Iris pigment epithelial cell (primary cell): ENCODE data around the gene PNKD.

Experiments
- DNase-seq: peaks from one replicate; pipeline ENCODE4 v3.0.0-alpha.2; 2011; ENCODE audit warnings: low read depth

The PNKD gene

DNA sequence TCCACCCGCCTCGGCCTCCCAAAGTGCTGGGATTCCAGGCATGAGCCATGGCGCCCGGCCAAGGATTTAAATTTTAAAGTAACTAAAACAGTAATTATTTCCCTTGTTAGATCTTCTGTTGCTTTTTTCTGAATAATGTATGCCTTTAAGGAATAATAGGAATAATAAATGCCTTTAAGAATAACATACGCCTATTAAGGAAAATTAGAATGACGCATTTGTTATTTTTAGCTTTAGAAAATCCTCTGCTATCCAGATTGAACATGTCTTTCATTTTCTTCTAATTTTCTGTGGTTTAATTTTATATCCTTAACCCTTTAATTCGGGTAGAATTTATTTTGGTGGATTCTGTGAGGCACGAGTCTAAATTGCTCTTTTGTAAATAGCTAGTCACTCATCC lies 45.1 kb downstream of the PNKD start:
- DNase-seq = no peak

GRCh38 chr2:218317303-218317630 lies 46.9 kb downstream of the PNKD start:
- DNase-seq = no peak

- no peak for DNase-seq
Measured at GRCh38 chr2:218317835-218318234, 47.5 kb downstream of the PNKD start.

DNA sequence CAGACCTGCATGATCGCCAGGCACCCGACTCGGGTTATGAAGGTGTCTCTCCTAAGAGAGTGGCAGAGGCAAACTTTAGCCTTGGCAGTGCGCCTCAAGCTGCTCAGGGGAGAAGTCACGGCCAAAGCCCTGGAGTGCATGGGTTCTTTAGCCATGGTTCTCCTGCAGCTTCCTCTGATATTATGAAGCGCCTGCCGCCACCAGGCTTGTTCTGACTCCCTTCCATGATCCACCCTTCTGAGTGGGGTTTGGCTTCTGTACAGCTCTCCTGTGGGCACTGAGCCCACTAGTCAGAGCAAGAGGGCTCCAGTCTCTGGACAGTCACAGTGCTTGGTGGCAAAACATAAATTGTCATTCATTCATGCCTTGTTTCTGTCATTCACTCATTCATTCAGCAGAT lies 47.9 kb downstream of the PNKD start:
- DNase-seq = no peak

GRCh38 chr2:218319813-218320365 lies 49.6 kb downstream of the PNKD start:
- peak; percentile 38 for DNase-seq

- DNase-seq = no peak
Measured at GRCh38 chr2:218320704-218321336, 50.5 kb downstream of the PNKD start.

DNA sequence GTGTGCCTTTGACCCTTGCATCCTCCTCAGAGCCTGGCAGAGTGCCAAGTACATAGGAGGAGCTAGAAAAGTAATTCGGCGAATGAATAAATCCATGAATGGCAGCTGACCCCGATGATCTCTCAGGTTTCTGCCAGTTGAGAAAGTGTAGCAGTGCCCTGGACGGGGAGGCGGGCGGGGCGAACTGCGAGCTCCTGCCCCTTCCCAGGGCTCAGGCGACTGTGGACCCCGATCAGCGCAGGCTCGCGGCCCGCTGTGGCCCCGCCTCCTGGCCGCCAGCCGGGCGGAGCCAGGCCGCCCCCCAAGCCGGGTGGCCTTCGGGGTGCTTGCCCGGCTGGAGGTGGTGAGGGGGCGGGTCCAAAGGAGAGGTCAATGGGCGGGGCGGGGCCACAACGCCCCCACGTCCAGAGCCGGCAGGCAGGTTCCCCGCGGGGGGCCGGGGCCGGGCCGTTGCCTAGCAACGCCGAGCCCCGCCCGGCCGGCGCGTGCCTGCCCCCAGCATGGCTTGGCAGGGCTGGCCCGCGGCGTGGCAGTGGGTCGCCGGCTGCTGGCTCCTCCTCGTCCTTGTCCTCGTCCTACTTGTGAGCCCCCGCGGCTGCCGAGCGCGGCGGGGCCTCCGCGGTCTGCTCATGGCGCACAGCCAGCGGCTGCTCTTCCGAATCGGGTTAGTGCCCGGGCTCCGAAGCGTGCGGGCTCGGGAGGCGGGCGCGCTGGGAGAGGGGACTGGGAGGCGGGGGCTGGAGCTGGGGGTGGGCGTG lies 52.6 kb downstream of the PNKD start:
- peak; percentile 97 for DNase-seq

- peak; percentile 76 for DNase-seq
Measured at GRCh38 chr2:218323526-218324472, 53.5 kb downstream of the PNKD start.

DNA sequence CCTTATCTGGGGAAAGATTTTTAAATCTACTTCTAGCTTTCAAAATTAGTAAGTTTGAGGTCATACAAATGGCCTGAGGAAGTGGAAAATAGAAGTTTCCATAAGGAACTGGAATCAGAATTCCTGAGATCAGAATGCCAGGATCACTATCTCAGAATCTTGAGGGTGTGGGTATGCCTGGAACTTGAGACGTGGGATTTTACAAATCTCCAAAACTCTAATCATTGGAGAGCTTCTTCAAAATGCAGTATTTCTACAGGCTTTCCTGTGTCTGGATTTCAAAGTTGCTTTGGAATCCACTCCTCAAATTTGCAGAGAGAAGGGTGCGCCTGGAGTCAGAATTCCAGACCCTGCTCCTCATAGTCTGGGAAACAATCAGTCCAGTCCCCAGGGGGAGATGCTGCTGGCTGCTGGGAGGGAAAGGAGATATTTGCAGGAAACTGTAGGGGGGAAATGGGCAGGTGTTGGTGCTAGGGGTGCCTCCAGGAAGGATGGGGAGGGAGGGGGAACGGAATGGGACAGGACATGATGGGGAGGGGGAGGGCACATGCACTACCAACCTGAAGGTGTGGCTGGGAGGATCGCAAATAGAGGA lies 55.3 kb downstream of the PNKD start:
- DNase-seq = no peak

- no peak for DNase-seq
Measured at GRCh38 chr2:218326315-218326714, 56.0 kb downstream of the PNKD start.

DNA sequence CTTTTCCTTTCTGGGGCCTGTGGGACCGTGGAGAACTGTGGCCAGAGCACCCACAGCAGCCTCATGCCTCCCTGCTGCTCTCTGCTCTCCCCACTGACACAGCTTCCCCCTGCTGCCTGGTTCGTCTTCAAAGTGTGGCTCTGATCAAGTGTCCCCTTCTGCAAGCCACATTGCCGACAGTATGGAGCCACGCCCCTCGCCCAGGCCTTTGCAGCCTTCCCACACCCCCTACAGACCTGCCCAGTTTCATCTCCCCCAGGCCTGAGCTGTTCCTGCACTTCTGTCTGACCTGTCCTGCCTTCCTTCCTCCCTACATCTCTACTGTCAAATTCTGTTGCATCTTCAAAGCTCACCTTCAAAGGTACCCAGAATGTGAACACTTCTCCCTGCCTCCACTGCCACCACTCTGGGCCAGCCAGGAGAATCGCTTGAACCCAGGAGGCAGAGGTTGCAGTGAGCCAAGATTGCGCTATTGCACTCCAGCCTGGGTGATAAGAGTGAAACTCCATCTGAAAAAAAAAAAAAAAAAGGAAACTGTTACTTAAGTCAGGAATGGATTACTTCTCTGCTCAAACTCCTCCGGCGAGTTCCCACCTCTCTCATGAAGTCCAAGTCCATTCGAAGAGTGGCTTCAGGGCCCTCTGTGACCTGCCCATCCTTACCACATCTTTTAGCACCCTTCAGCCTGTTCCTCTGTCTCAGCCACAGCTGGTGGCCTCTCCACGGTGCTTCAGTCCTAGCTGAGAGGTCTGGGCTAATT lies 57.3 kb downstream of the PNKD start:
- no peak for DNase-seq

DNA sequence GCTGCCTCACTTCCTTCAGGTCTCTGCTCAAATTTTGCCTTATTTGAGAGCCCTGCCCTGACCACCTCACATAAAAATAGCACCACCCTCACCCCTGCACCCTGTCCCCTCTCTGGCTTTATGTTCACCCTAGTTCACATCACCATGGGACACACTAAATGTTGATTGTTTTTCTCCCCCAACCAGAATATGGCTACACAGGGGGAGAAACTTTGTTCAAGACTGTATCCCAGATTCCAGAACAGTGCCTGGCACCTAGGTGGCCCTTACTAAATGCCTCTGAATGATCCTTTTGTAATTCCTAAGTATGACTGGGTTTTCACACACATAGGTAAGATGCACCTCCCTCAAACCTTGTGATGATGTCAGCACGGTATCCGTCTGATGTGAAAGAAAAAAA lies 58.0 kb downstream of the PNKD start:
- no peak for DNase-seq

DNA sequence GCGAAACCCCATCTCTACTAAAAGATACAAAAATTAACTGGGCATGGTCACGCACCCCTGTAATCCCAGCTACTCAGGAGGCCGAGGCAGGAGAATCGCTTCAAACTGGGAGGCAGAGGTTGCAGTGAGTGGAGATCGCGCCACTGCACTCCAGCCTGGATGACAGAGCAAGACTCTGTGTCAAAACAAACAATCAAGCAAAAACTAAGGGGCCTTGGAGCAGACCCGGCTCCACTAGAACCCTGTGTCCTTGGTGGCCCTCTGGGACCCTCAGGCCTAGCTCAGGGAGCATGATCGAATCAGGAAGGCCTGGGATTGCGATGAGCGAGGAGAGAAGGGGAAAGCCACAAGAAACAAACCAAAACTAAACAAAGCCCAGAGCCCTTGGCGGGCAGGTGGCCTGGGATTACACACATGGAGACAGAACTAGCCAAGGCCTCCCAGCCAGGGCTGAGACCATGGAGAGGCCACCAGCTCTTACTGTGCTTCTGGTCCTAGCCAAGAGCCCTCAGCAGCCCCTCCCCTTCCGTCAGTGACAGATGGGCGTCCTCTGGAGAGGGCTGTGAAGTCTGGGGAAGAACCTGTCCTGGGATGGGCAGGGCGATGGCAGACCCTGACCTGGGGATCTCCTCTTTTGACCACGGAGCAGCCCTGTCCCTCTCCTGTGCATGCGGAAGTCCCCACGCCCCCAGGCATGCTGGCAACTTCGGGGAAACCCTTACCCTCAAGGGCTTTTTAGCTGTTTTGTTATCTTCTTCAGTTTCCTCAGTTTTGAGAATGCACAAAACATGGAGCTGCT lies 58.9 kb downstream of the PNKD start:
- no peak for DNase-seq

DNA sequence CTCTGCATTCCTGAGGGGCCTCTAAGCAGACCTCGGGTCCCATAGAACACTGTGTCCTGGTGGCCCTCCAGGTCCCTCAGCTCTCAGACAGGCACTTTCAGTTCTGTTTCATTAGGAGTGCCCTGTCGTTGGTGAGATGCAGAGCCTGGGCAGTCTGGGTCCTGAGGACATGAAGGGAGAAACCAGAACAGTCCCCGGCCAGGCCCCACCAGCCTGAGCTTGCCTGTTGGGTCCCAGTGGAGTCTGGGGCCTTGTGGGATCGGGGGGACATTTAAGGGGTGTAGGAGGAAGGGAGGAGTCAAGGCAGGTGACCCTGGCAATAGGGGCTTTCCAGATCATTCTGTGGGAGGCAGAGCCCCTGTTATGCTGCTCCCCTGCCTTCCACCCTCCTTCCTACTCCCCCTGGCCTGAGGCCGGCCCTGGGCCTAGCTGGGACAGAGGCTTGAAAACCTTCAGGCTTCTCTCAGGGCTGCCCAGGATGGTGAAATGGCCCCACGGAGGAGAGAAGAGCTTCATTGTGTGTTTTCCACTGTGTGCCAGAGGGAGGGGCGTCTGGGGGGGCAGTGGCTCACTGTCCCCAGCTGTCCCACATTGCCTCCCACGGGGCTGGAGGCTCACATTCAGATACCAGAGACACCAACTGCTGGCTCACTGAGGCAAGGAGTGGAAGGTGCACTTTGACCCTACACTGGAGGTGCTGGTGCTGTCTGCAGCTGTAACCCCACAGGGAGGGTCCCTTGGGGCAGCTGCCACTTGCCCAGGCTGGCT lies 59.7 kb downstream of the PNKD start:
- no peak for DNase-seq

DNA sequence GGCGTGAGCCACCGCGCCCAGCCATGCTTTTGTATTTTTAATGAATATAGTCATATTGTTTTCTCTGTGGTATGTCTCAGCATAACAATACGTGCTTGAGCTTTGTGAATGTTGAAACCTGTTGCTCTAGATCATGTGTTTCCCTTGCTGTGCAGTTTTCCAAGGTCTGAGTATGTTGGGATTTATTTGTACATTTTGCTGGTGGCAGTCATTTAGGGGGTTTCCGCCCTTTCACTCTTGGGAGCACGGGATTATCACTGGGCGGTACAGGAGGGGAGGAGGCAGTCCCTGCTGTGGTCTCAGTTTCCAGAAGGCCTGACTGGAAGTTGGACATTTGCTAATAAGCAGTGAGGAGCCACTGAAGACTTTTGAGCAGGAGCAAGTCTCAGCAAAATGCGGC lies 61.4 kb downstream of the PNKD start:
- peak; percentile 16 for DNase-seq

DNA sequence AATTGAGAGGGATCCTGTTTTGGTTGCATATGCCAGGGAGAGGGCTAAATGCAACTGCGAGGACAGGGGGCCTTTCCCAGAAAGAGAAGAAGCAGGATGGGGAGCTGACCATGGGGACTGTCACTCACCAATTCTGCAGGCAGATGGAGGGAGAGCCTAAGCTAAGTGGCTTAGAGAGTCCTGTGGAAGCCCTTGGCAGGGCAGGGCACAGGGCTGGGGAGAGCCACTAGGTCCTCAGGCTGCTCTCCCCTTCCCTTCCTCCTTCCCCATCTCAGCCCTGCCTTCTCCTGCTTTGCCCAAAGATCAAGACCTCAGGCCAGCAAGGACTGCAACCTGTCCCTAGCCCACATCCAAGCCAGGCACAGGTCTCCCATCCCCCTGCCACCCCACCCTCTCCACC lies 62.0 kb downstream of the PNKD start:
- no peak for DNase-seq

- peak; percentile 19 for DNase-seq
Measured at GRCh38 chr2:218332920-218333645, 62.8 kb downstream of the PNKD start.

DNA sequence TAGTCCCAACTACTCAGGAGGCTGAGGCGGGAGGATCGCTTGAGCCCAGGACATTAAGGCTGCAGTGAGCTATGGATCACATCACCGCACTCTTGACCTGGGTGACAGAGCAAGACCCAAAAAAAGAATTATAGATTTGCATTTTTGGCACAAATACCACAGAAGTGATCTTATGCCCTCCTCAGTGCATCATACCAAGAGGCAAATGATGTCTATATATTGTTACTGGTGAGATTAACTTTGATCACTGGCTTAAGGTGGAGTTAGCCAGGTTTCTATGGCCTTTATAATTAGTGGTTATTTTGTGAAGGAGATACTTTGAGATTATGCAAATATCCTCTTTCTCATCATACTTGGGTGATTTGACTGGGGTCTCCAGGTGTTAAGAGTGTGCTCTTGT lies 64.2 kb downstream of the PNKD start:
- no peak for DNase-seq

- no peak for DNase-seq
Measured at GRCh38 chr2:218340656-218341055, 70.3 kb downstream of the PNKD start.
